CD4-positive, alpha-beta T cell treated with Interleukin-6 for 4 hours (primary cell): ENCODE measurements around the gene GCG.

Source experiments
- DNase-seq: peaks from one replicate; pipeline ENCODE4 v3.0.0-alpha.2; 2020; ENCODE audit warnings: mixed read lengths

The GCG gene

GRCh38 chr2:162148956-162149355 is 3.1 kb downstream of the GCG start:
- no peak for DNase-seq

- no peak for DNase-seq
Measured at GRCh38 chr2:162143969-162144368, 8.1 kb downstream of the GCG start.

DNA sequence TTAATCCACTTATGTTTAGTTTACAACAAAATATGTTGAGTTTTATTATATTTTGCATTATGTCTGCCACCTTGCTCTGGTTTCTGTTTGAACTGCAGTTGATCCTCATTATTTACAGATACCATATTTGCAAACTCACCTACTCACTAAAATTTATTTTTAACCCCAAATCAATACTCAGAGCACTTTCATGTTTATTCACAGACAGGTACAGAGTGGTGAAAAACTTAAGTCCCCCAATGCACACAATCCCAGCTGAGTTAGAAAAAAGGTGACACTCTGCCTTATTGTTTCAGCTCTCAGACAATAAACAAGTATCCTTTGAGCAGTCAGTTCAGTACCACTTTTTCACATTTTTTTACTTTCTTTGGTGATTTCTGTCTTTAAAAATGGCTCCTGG is 13.7 kb downstream of the GCG start:
- no peak for DNase-seq

DNA sequence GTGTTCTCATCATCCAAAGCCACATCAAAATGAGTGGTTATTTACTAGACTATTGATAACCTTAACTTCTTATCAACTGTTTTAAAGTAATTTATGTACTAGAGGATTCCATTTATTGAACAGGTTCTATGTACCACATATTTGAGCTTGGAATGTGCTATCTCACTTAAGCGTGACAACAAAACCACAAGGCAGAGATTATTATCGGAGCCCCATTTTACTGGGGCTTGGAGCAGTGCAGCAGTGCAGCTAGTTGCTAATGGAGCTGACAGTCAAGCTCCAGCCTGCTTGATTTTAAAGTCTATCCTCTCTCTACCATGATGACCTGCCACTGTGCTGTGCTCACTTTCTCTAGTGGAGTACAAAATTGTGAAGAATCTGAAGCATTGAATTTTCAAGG is 24.6 kb downstream of the GCG start:
- DNase-seq = no peak

GRCh38 chr2:162126527-162126926 is 25.5 kb downstream of the GCG start:
- no peak for DNase-seq

GRCh38 chr2:162126111-162126519 is 25.9 kb downstream of the GCG start:
- DNase-seq = no peak

GRCh38 chr2:162125138-162125537 is 26.9 kb downstream of the GCG start:
- DNase-seq = no peak

GRCh38 chr2:162123806-162124758 is 28.0 kb downstream of the GCG start:
- no peak for DNase-seq

DNA sequence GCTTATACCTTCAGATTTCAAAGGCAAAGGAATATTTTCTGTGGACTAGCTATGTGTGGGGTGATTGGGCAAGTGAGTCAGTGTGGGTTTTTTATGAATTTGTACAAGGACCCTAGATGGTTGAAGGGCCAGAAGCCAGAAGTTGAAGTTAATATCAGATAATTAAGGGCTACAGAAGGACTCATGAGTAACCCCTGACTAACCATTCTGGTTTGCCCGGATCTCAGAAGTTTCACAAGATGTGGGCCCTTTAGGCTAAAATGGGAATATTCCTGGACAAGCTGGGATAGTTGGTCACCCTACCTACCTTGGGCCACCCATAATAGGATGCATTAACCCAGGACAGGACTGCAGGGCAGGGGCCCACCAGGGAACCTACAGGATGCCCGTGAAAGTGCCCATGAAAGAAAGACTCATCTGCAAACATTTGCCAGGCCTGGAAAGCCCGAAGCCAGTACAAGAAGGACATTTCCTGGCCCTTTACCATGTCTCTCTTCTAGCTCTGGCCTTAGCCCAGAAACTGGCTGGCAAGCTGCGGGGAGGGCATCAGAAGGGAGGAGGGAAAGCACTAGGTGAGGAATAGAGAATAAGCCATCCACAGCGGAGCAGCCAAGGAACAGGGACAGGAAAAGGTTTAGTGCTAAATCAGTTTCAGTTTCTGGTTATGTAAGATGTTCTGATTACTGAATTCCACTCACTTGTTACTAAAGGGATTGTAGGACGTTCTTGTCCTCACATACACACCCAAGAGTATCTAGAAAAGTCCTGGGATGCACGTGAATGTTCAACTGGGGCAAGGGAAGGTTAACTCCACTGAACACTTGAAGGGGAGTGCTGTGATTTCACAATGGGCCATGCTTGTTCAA is 33.6 kb downstream of the GCG start:
- DNase-seq = no peak

- no peak for DNase-seq
Measured at GRCh38 chr2:162116352-162116751, 35.7 kb downstream of the GCG start.

GRCh38 chr2:162115076-162115475 is 37.0 kb downstream of the GCG start:
- no peak for DNase-seq

DNA sequence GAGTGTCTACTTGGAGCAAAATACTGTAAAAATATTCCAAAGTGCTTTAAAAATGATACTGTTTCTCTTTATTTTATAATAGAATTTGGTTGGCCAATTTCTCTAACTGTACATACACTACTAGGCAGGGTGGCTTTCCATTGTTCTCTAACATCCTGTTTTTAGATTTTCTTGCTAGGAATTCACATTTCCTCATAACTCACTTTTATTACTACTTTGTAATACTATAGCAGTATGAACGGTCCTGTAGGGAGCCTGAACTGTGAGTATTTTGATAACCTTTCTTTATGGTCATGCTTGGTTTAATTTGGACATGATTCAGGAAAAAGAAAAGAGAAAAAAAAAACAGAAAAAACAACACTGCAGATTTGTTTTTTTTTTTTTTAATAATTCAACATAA is 37.8 kb downstream of the GCG start:
- DNase-seq = no peak

- no peak for DNase-seq
Measured at GRCh38 chr2:162113776-162114168, 38.3 kb downstream of the GCG start.

- DNase-seq = no peak
Measured at GRCh38 chr2:162113088-162113775, 38.8 kb downstream of the GCG start.

- no peak for DNase-seq
Measured at GRCh38 chr2:162111958-162112850, 39.8 kb downstream of the GCG start.

DNA sequence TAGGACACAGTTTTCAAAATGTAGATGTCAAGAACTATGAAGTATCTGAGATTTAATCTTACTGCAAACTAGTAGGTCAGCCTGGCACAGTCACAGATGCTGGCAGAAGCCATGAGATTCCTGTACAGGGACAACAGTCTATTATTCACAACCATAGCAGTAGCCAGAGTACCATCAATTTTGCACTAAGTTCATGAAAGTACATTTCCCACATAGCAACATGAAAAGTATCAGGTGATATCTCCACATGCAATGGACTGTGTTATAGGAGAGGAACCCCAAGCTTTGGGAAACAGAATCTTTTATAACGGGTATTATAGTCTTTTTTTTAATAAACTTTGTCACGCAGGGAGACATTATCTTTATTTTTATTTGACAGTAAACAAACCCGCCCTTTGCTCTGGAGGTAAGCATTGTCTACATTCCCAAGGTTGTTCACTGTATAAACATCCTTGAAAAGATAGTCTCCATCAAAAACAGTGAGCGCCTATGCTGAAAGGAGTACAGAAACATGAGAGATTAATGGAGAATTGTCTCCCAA is 44.6 kb downstream of the GCG start:
- no peak for DNase-seq

- no peak for DNase-seq
Measured at GRCh38 chr2:162106746-162107145, 45.3 kb downstream of the GCG start.

GRCh38 chr2:162106146-162106551 is 45.9 kb downstream of the GCG start:
- no peak for DNase-seq

DNA sequence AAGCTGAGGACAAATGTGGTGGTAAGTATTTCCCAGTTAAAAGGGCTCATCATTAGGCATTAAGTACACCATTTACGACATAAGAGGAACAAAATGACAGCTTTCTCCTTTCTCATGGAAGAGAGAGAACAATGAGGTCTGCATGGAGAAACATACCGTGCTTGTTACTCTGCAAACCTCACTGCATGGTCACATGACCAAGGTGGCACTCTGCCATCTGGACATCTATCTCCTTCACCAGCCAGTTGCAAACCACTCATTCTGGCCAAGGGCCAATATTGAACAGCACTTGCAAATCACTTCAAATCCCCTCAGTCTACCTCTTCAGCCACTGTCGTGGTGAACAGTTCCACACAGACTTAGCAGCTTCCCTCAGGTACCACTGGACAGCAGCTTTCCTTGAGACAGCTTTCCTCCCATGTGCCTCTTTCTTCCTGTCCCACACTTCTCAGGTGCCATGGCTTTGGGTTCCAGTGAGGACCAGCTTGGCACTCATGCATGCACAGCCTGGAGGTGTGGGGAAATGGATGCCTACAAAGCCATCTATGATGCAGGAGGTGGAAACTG is 48.5 kb downstream of the GCG start:
- no peak for DNase-seq

DNA sequence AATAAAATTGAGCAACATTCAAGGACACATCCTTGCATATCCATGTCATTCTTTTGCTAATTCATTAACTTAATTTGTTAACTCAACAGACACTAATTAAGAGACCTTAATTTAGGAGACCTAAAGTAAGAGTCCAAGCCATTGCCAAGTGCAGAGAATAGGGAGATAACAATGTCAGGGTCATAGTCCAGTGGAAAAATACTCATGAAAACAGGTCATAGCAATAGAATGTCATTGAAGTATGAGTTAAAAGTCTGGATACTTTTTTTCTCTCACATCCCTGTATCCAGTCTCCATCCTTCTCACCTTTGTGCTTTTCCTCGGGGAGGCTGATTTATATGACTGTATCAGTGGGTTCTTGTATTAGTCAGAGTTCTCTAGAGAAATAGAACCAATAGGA is 51.5 kb downstream of the GCG start:
- DNase-seq = no peak

GRCh38 chr2:162099836-162100235 is 52.2 kb downstream of the GCG start:
- no peak for DNase-seq
